HEK293 (cell line): ENCODE measurements around the gene KCNK7.

ENCODE experiments used
- GLI2 ChIP-seq: fragments of 450-650 bp; formaldehyde crosslinking; IDR thresholded peaks from 2 replicates; pipeline ENCODE4; 2017; ENCODE audit warnings: missing biosample characterization, missing genetic modification characterization, low read depth, borderline replicate concordance
- IKZF3 ChIP-seq: fragments of 450-650 bp; IDR thresholded peaks from 2 replicates; pipeline ENCODE4 v1.5.0; 2018; ENCODE audit warnings: missing biosample characterization, mild to moderate bottlenecking, missing genetic modification characterization, moderate library complexity
- MZF1 ChIP-seq: fragments of 450-650 bp; formaldehyde crosslinking; IDR thresholded peaks from 2 replicates; pipeline ENCODE4 v1.5.1; 2017; ENCODE audit warnings: missing biosample characterization, missing genetic modification characterization, borderline replicate concordance
- OSR2 ChIP-seq: fragments of 450-650 bp; formaldehyde crosslinking; IDR thresholded peaks from 2 replicates; pipeline ENCODE4 v1.5.1; 2016; ENCODE audit warnings: missing biosample characterization, missing genetic modification characterization
- SCRT1 ChIP-seq: fragments of 450-650 bp; formaldehyde crosslinking; IDR thresholded peaks from 2 replicates; pipeline ENCODE4 v1.5.1; 2016; ENCODE audit warnings: missing biosample characterization, missing genetic modification characterization, borderline replicate concordance
- ZBTB11 ChIP-seq: fragments of 450-650 bp; formaldehyde crosslinking; conservative IDR thresholded peaks from 2 replicates; pipeline ENCODE4 v1.5.1; 2016; ENCODE audit warnings: low read depth, missing biosample characterization, missing genetic modification characterization
- ZBTB20 ChIP-seq: fragments of 450-650 bp; formaldehyde crosslinking; IDR thresholded peaks from 2 replicates; pipeline ENCODE4 v1.5.1; 2016; ENCODE audit warnings: missing biosample characterization, missing genetic modification characterization
- ZBTB21 ChIP-seq: fragments of 450-650 bp; formaldehyde crosslinking; IDR thresholded peaks from 2 replicates; pipeline ENCODE4 v1.5.1; 2017; ENCODE audit warnings: missing biosample characterization, missing genetic modification characterization
- ZFP41 ChIP-seq: fragments of 450-650 bp; formaldehyde crosslinking; IDR thresholded peaks from 2 replicates; pipeline ENCODE4 v1.5.1; 2016; ENCODE audit warnings: missing biosample characterization, missing genetic modification characterization, borderline replicate concordance
- ZNF140 ChIP-seq: fragments of 450-650 bp; formaldehyde crosslinking; IDR thresholded peaks from 2 replicates; pipeline ENCODE4 v1.5.1; 2016; ENCODE audit warnings: missing biosample characterization, missing genetic modification characterization
- ZNF184 ChIP-seq: fragments of 450-650 bp; IDR thresholded peaks from 2 replicates; pipeline ENCODE4 v1.5.1; 2018; ENCODE audit warnings: missing biosample characterization, mild to moderate bottlenecking, missing genetic modification characterization
- ZNF19 ChIP-seq: fragments of 450-650 bp; formaldehyde crosslinking; IDR thresholded peaks from 2 replicates; pipeline ENCODE4; 2016; ENCODE audit warnings: missing biosample characterization, missing genetic modification characterization, low read depth
- ZNF221 ChIP-seq: fragments of 450-650 bp; formaldehyde crosslinking; IDR thresholded peaks from 2 replicates; pipeline ENCODE4 v1.5.1; 2017; ENCODE audit warnings: missing biosample characterization, missing genetic modification characterization, borderline replicate concordance
- ZNF24 ChIP-seq: fragments of 450-650 bp; formaldehyde crosslinking; IDR thresholded peaks from 2 replicates; pipeline ENCODE4 v1.5.1; 2016; ENCODE audit warnings: missing biosample characterization, missing genetic modification characterization
- ZNF26 ChIP-seq: fragments of 450-650 bp; formaldehyde crosslinking; IDR thresholded peaks from 2 replicates; pipeline ENCODE4 v1.5.1; 2016; ENCODE audit warnings: missing biosample characterization, missing genetic modification characterization
- ZNF302 ChIP-seq: fragments of 450-650 bp; formaldehyde crosslinking; IDR thresholded peaks from 2 replicates; pipeline ENCODE4 v1.5.1; 2016; ENCODE audit warnings: missing biosample characterization, missing genetic modification characterization, low read depth
- ZNF501 ChIP-seq: fragments of 450-650 bp; formaldehyde crosslinking; IDR thresholded peaks from 2 replicates; pipeline ENCODE4 v1.5.1; 2016; ENCODE audit warnings: missing biosample characterization, missing genetic modification characterization
- ZNF558 ChIP-seq: fragments of 450-650 bp; formaldehyde crosslinking; IDR thresholded peaks from 2 replicates; pipeline ENCODE4 v1.5.1; 2016; ENCODE audit warnings: missing biosample characterization, missing genetic modification characterization
- ZNF654 ChIP-seq: fragments of 450-650 bp; formaldehyde crosslinking; IDR thresholded peaks from 2 replicates; pipeline ENCODE4 v1.5.1; 2016; ENCODE audit warnings: low read depth, missing biosample characterization, missing genetic modification characterization
- ZNF670 ChIP-seq: fragments of 450-650 bp; formaldehyde crosslinking; IDR thresholded peaks from 2 replicates; pipeline ENCODE4 v1.5.1; 2016; ENCODE audit warnings: missing biosample characterization, missing genetic modification characterization, low read depth
- ZNF777 ChIP-seq: fragments of 450-650 bp; formaldehyde crosslinking; IDR thresholded peaks from 2 replicates; pipeline ENCODE4 v1.5.1; 2017; ENCODE audit warnings: missing biosample characterization, missing genetic modification characterization, borderline replicate concordance
- TF ChIP-seq, protein P1 (sequence below): fragments of 450-650 bp; formaldehyde crosslinking; IDR thresholded peaks from 2 replicates; pipeline ENCODE4 v1.5.1; 2016; ENCODE audit warnings: missing biosample characterization, missing genetic modification characterization
- TF ChIP-seq, protein P2 (sequence below): fragments of 450-650 bp; IDR thresholded peaks from 2 replicates; pipeline ENCODE4 v1.5.1; 2018; ENCODE audit warnings: missing biosample characterization, mild to moderate bottlenecking, missing genetic modification characterization
- TF ChIP-seq, protein P3 (sequence below): fragments of 450-650 bp; formaldehyde crosslinking; IDR thresholded peaks from 2 replicates; pipeline ENCODE4 v1.5.1; 2017; ENCODE audit warnings: missing biosample characterization, mild to moderate bottlenecking, missing genetic modification characterization, moderate library complexity
- TF ChIP-seq, protein P4 (sequence below): fragments of 450-650 bp; formaldehyde crosslinking; IDR thresholded peaks from 2 replicates; pipeline ENCODE4 v1.5.1; 2016; ENCODE audit warnings: missing biosample characterization, missing genetic modification characterization

Gene KCNK7

DNA sequence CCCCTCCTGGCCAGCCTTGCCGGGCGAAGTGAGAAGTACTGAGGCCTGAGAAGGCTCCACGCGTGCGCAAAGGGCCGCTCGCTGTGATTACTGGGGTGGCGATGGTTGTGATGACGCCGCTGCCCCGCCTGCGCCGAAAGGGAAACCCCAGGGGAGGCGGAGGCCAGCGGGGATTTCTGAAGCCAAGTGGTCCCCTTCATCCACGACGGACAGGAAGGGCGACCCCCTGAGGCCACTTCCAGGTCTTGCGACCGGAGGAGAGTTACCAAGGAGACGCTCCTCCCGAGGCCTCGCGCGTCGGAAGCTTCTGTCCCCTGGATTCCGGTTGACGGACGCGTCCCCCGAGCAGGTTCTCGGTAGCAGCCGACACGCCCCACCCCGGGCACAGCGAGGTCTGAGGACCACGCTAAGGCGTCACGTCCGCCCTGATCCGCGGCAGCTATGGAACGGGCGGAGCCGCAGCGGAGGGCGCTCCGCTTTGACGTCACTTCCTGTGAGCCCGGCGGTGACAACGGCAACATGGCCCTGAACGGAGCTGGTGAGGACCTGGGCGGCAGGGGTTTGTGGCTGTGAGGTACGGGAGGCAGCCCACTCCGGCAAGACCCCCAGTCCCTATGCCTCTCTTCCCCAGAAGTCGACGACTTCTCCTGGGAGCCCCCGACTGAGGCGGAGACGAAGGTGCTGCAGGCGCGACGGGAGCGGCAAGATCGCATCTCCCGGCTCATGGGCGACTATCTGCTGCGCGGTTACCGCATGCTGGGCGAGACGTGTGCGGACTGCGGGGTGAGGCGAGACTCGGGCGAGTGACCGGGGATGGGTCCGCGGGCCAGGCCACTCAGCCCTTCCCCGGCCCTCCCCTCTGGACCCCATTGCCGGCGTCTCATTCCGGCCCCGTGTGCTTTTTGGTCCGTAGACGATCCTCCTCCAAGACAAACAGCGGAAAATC lies 25.4 kb downstream of the KCNK7 start, which contains the start of gene ZNRD2 (continued):
- TF ChIP-seq ZNF26 (tag by site-specific recombination) (no peak), ZNF140 (no peak), ZNF221 (tag by site-specific recombination) (no peak), SCRT1 (tag by site-specific recombination) (no peak), ZNF184 (no peak), ZNF777 (tag by site-specific recombination) (no peak), ZFP41 (no peak), OSR2 (tag by site-specific recombination) (peak; percentile 85), ZNF501 (tag by site-specific recombination) (peak; percentile 89), ZNF19 (no peak), IKZF3 (tag by site-specific recombination) (peak; percentile 92), ZBTB11 (peak; percentile 98), ZBTB21 (tag by site-specific recombination) (peak; percentile 94), ZNF654 (no peak), ZNF558 (tag by site-specific recombination) (no peak), GLI2 (tag by site-specific recombination) (no peak), ZBTB20 (tag by site-specific recombination) (peak; percentile 91; the same call in 1 of the 2 replicates), ZNF302 (tag by site-specific recombination) (no peak), MZF1 (tag by site-specific recombination) (peak; percentile 96), ZNF24 (tag by site-specific recombination) (peak; percentile 41; the same call in 1 of the 2 replicates), ZNF670 (no peak)
- TF ChIP-seq, protein P1, sequence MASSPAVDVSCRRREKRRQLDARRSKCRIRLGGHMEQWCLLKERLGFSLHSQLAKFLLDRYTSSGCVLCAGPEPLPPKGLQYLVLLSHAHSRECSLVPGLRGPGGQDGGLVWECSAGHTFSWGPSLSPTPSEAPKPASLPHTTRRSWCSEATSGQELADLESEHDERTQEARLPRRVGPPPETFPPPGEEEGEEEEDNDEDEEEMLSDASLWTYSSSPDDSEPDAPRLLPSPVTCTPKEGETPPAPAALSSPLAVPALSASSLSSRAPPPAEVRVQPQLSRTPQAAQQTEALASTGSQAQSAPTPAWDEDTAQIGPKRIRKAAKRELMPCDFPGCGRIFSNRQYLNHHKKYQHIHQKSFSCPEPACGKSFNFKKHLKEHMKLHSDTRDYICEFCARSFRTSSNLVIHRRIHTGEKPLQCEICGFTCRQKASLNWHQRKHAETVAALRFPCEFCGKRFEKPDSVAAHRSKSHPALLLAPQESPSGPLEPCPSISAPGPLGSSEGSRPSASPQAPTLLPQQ = peak; percentile 87
- TF ChIP-seq, protein P2, sequence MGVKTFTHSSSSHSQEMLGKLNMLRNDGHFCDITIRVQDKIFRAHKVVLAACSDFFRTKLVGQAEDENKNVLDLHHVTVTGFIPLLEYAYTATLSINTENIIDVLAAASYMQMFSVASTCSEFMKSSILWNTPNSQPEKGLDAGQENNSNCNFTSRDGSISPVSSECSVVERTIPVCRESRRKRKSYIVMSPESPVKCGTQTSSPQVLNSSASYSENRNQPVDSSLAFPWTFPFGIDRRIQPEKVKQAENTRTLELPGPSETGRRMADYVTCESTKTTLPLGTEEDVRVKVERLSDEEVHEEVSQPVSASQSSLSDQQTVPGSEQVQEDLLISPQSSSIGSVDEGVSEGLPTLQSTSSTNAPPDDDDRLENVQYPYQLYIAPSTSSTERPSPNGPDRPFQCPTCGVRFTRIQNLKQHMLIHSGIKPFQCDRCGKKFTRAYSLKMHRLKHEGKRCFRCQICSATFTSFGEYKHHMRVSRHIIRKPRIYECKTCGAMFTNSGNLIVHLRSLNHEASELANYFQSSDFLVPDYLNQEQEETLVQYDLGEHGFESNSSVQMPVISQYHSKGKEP = no peak
- TF ChIP-seq, protein P3, sequence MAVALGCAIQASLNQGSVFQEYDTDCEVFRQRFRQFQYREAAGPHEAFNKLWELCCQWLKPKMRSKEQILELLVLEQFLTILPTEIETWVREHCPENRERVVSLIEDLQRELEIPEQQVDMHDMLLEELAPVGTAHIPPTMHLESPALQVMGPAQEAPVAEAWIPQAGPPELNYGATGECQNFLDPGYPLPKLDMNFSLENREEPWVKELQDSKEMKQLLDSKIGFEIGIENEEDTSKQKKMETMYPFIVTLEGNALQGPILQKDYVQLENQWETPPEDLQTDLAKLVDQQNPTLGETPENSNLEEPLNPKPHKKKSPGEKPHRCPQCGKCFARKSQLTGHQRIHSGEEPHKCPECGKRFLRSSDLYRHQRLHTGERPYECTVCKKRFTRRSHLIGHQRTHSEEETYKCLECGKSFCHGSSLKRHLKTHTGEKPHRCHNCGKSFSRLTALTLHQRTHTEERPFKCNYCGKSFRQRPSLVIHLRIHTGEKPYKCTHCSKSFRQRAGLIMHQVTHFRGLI (tag by site-specific recombination) = peak; percentile 28; the same call in 1 of the 2 replicates
- TF ChIP-seq, protein P4, sequence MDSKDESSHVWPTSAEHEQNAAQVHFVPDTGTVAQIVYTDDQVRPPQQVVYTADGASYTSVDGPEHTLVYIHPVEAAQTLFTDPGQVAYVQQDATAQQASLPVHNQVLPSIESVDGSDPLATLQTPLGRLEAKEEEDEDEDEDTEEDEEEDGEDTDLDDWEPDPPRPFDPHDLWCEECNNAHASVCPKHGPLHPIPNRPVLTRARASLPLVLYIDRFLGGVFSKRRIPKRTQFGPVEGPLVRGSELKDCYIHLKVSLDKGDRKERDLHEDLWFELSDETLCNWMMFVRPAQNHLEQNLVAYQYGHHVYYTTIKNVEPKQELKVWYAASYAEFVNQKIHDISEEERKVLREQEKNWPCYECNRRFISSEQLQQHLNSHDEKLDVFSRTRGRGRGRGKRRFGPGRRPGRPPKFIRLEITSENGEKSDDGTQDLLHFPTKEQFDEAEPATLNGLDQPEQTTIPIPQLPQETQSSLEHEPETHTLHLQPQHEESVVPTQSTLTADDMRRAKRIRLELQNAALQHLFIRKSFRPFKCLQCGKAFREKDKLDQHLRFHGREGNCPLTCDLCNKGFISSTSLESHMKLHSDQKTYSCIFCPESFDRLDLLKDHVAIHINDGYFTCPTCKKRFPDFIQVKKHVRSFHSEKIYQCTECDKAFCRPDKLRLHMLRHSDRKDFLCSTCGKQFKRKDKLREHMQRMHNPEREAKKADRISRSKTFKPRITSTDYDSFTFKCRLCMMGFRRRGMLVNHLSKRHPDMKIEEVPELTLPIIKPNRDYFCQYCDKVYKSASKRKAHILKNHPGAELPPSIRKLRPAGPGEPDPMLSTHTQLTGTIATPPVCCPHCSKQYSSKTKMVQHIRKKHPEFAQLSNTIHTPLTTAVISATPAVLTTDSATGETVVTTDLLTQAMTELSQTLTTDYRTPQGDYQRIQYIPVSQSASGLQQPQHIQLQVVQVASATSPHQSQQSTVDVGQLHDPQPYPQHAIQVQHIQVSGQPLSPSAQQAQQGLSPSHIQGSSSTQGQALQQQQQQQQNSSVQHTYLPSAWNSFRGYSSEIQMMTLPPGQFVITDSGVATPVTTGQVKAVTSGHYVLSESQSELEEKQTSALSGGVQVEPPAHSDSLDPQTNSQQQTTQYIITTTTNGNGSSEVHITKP = peak; percentile 93
